WERI-Rb-1 (cell line): ENCODE measurements around the gene VPS35L.

Experiments
- DNase-seq: peaks from one replicate; pipeline ENCODE4 v3.0.0-alpha.2; 2020
- H3K27ac ChIP-seq: fragments of 250-450 bp; sonication (Bioruptor Pico); 2 replicates; pipeline ENCODE4 v1.5.1; 2020; ENCODE audit warnings: mild to moderate bottlenecking, moderate library complexity
- H3K27me3 ChIP-seq: fragments of 250-450 bp; sonication (Bioruptor Pico); 2 replicates; pipeline ENCODE4 v1.5.1; 2021; ENCODE audit warnings: mild to moderate bottlenecking, low read depth, moderate library complexity; ENCODE audit not compliant: insufficient read depth, severe bottlenecking
- H3K36me3 ChIP-seq: fragments of 250-450 bp; sonication (Bioruptor Pico); 2 replicates; pipeline ENCODE4 v1.5.1; 2020; ENCODE audit warnings: mild to moderate bottlenecking, moderate library complexity
- H3K4me3 ChIP-seq: 2 replicates; pipeline ENCODE4 v1.5.1; 2011; ENCODE audit warnings: low read depth, mild to moderate bottlenecking, control low read depth, low read length
- H3K9me3 ChIP-seq: fragments of 250-450 bp; sonication (Bioruptor Pico); 2 replicates; pipeline ENCODE4 v1.5.1; 2021; ENCODE audit warnings: mild to moderate bottlenecking, moderate library complexity; ENCODE audit not compliant: severe bottlenecking
- TF ChIP-seq, protein P1 (sequence below): IDR thresholded peaks from 2 replicates; pipeline ENCODE4 v1.5.1; 2011; ENCODE audit warnings: low read depth, mild to moderate bottlenecking, control low read depth, inconsistent platforms, low read length

Gene VPS35L

DNA sequence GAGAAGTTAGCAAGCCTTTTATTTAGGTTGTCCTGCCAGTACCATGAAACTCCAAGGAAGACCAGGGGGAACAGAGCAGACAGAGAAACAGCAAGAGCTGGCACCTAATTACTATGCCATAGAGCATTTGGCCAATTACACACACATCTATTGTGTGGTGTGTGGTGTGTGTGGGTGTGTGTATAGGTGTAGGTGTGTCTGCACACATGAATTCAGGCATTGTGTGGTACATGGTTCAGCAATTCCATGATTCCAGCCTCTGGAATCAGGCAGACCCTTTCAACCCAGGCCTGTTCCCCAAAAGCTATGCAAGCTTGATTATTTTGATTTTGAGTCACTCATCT is 188.3 kb downstream of the VPS35L start:
- Histone ChIP-seq H3K36me3 (no peaks in the 10 kb centered on the region), H3K4me3 (no peak overlapping the region)
- TF ChIP-seq, protein P1, sequence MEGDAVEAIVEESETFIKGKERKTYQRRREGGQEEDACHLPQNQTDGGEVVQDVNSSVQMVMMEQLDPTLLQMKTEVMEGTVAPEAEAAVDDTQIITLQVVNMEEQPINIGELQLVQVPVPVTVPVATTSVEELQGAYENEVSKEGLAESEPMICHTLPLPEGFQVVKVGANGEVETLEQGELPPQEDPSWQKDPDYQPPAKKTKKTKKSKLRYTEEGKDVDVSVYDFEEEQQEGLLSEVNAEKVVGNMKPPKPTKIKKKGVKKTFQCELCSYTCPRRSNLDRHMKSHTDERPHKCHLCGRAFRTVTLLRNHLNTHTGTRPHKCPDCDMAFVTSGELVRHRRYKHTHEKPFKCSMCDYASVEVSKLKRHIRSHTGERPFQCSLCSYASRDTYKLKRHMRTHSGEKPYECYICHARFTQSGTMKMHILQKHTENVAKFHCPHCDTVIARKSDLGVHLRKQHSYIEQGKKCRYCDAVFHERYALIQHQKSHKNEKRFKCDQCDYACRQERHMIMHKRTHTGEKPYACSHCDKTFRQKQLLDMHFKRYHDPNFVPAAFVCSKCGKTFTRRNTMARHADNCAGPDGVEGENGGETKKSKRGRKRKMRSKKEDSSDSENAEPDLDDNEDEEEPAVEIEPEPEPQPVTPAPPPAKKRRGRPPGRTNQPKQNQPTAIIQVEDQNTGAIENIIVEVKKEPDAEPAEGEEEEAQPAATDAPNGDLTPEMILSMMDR: no peak

DNA sequence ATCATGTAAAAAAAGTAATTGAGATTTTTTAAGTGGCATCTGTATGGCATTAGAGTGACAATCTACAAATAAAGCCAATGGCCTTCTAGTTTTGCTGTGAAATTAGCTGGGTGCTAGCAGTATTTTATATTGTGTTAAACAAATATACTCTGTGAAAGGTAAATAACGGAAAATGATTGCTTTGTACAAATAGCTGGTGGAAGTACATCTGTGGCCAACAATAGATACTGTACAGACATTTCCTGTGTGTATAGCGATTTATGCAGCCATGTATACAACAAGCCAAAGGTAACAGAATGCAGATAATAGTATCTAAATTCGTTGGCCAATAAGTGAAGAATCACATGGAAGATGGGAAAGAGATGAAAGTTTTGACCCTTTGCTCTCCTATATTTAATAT is 189.2 kb downstream of the VPS35L start:
- TF ChIP-seq, protein P1: no peak
- DNase-seq: no peak

More for the DNA sequence above, 188.3 kb downstream of the VPS35L start:
- no peak for DNase-seq
- Histone ChIP-seq H3K9me3 (no peaks in the 10 kb centered on the region), H3K27me3 (no peaks in the 10 kb centered on the region), H3K27ac (no peak overlapping the region)

DNA sequence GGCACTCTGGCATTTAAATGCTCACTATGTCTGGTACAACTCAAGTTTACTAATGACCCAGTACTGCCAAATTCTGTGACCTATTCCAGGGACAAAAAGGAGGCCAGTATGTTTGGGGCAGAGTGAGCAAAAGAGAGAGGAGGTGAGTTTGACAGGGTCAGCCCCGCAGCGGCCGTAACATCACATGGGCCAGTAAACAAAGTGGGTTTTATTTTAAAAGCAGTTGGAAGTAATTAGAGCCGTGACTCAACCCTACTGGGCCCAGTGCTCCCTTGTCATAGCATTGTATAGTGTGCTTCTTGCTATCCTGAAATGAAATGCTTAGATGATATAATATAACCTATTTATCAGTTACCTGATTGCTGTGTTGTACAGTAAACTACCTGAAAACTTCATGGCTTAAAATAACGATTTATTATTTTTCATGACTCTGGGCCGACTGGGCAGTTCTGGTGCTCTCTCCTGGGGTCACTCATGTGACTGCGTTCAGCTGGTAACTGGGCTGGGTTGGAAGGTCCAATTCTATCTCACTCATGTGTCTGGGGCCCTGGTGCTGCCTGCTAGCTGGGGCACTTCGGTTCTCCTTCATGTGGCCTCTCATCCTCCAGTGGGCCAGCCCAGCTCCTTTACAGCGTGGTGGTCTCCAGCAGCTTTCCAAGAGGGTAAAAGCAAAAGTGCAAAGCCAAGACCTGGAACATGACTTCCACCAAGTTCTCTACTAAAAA is 189.9 kb downstream of the VPS35L start:
- no peaks in the 10 kb centered on the region for H3K36me3 ChIP-seq
- no peak overlapping the region for H3K27ac ChIP-seq
- TF ChIP-seq, protein P1: no peak
- H3K9me3 ChIP-seq: no peaks in the 10 kb centered on the region
- DNase-seq: no peak
- H3K27me3 ChIP-seq: no peaks in the 10 kb centered on the region
- no peak overlapping the region for H3K4me3 ChIP-seq

More for the DNA sequence above, 189.2 kb downstream of the VPS35L start:
- no peaks in the 10 kb centered on the region for H3K27me3 ChIP-seq
- H3K9me3 ChIP-seq: no peaks in the 10 kb centered on the region
- no peak overlapping the region for H3K27ac ChIP-seq
- no peaks in the 10 kb centered on the region for H3K36me3 ChIP-seq
- H3K4me3 ChIP-seq: no peak overlapping the region

DNA sequence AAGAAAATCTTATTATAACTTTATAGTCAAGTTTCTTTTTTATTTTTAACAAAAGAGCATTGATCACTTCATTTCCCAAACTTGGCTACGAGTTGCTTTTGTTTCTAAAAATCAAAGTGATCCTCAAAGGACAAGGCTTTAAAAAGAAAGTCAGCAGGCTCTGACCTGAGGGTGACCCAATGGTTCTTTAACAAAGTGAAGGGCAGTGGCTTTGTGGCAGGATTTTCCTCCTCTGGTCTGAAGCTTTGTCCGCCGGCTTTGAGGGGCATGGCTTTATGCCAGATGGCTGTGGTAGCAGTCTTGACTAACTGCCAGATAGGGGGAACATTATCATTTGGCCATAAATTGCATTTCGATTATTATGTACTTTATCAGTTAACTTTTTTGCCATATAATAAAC is 191.1 kb downstream of the VPS35L start:
- Histone ChIP-seq H3K27ac (peak overlapping the region; percentile 41), H3K9me3 (no peaks in the 10 kb centered on the region), H3K27me3 (no peaks in the 10 kb centered on the region), H3K36me3 (no peaks in the 10 kb centered on the region), H3K4me3 (no peak overlapping the region)
- TF ChIP-seq, protein P1: no peak
- DNase-seq: peak; percentile 55

DNA sequence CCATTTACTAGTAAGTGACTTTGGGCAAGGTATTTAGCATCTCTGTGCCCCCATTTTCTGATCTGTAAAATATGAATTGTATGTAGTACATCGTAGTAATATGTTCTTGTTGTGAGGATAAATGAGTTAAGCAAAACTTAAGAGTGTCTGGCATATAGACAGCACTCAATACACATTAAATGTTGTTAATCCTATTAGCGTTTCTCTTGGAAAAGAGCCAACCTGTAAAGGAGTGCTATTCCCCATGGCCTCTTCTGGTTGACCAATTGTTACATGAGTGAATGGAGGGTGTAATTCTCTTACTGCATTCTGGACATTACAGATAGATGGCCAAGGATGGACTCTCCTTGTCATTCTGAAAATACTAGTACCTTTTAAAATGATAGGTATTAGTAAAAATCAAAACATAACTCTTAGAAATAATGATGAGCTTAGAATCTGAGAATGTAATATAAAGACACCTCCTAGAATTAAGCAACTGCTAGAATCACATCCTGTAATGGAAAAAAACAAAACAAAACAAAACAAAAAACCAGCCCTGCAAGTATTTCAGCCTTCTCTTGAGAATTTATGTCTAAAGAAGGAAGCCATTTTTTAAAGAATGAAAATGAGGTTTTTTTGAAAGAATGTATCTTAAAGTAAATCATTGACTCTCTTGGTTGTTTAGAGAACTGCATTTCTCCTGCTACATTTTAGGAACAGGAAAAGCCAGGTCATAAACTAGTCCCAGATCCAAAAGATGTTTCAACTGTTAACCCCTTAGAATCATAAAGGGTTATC is 193.1 kb downstream of the VPS35L start:
- Histone ChIP-seq H3K4me3 (no peak overlapping the region), H3K27me3 (no peaks in the 10 kb centered on the region), H3K27ac (peak overlapping the region; percentile 41), H3K36me3 (no peaks in the 10 kb centered on the region), H3K9me3 (no peaks in the 10 kb centered on the region)
- no peak for DNase-seq
- TF ChIP-seq, protein P1: no peak
